GM19025 (cell line): ENCODE data around the gene SOBP.

ENCODE experiments used
- ATAC-seq: cut with Tn5 transposase; IDR thresholded peaks from one replicate; pipeline ENCODE4 v1.9.1; 2021; ENCODE audit warnings: mild to moderate bottlenecking, low read depth, moderate library complexity; ENCODE audit not compliant: unreplicated experiment

The SOBP gene

DNA sequence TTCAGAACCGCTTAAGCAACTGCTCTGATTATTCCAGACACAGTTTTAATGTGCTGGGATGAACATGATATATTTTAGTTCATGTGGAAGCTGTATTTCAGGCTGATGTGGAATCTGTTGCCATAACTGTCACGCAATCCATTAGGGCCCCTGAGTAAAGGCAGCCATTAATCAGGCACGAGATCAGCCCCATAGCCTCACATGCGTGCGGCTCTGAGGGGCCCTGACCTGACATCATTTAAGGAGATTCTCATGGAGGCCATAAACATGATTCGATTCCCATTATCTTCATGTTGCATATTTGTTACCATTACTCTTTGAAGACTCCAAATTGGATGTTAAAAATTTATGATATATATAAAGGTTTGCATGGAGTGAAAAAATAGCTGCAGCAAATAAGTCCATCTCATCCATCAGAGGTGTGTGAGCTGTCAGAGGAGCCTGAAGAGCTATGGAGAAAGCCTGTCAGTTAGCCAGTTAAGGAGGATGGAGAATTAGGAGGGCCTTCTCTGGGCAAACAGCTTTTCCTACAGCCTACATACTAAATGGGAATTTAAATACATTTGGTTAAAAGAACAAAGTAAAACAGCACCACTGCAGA is 89.6 kb downstream of the SOBP start:
- no peak for ATAC-seq

DNA sequence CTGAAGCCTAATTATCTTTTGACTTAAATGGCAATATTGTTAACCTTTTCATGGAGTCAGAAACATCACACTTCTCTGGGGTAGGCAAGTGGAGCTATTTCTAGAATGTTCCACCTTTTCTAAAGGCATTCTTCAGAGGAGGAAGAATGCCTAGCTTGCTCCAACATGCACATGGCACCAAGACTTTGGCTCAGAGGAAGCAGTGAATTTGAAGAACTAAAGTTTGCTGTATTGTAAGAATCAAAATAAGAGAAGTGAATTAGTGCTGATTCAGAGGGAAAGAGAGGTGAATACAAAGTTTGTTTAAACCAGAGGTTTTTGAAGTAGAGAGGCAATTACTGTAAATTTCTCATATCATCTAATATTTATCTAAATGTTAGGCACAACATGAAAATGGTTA is 92.2 kb downstream of the SOBP start:
- ATAC-seq, result no peak

DNA sequence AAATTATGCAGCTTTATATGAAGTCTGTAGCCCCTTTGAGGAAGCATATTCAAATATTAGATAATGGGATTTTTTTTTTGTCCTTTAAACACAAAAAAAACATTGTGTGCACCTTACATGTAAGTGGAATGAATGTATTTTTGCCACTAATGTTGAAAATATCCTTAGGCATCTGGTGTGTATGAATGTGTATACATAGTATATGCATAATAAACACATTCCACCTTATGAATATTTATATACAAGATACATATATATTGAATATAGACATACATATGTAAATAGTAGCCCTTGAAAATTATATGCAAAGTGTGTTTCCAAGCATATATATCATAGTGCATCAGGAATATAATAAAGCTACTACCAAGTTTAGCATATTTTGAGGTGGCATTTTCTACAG is 94.8 kb downstream of the SOBP start:
- no peak for ATAC-seq

DNA sequence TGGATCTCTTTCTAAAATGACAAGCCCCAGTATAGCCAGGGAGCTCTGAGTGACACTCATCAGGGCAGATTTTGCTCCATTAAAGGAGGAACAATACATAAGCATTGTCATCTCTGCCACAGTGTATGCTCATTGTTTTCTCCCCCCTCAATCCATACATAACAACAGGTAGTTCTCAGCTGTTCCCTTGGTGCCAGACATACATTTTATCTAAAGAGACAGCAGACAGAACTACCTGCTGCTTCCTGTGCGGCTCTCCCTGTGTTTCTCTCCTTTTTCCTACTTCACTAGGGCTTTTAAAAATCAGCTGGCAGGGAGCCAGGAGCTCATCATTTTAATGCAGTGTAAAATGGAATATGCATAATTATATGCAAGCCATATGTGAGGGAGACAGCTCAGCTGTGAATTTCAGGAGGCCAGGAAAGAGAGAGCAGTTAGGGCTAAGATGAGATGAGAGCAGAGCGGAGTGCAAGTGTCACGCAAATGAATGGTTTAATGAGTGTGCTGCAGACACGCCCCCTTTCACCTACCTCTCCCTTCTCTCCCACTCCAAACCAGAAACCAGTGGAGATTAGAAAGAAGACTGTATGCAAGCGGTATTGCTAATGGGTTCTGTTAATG is 96.0 kb downstream of the SOBP start:
- no peak for ATAC-seq

DNA sequence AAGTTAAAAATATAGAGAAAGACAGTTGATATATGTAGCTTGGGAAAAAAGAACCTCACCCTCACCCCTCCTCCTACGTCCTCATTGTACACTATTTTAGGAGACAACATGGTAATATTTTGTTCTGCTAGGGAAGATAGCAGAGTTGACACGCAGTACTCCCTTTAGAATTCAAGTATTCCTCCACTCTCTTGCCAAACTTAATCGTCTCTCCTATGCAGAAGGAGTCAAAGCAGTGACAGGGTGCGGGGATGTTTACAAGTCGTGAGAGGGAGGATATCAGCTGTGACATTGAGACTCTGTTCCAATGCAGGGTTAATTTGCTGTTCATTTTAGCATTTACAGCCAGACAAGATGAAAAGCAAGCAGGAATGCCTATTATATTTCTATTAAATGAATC is 97.5 kb downstream of the SOBP start:
- no peak for ATAC-seq

DNA sequence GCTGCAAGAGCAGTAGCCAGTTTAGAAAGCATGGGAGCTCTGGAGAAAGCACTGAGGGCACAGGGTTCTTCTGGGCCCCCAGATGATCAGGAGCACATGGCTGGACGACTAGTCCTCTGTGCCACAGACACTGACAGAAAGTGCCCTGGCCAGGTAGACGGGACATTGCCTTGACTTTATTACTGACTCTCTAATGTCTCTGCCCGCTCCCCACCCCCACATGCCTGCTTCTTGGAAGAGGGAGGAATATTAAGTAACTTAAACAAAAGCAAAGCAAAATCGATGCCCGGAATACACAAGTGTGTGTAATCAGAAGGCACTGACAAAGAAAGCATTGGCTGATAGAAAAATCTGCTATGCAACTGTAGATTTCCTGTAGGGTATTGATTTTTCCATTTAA is 99.3 kb downstream of the SOBP start:
- no peak for ATAC-seq

DNA sequence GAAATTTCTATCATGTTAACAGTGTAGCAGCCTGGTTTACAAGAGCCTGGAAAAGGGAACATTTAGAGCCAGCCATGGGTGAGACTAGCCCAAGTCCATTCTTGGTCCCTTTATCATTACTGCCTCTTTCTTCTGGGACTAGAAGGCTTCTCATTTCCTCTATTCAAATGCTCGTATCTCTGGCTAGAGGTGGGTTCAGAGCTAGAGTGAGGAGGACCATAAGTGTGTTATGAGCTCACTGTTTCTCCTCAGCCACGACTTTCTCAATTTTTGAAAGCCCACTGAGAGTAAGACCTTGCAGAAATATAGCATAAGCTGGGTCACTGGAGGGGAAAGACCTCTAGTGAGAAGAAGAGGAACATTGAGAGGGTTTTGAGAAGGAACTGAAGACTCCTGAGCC is 100.0 kb downstream of the SOBP start:
- ATAC-seq, result no peak

DNA sequence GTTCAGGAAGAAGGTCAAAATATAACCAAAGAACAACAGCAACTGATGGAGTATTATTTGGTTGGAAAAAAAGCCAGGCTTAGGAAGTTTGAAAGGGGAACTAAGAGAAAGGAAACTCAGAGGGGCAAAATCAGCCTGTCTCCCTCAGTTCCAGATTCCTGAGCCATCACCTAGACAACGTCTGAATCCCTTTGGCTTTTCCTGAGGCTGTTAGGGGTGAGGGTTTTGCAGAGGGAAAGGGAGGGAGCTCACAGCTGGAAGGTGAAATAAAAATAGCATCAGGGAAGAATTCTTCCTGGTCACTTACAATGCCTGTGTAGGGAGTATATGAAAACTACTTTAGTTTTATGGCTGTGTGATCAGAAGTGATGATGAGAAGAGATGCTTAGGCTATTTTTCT is 100.5 kb downstream of the SOBP start:
- ATAC-seq, result no peak

DNA sequence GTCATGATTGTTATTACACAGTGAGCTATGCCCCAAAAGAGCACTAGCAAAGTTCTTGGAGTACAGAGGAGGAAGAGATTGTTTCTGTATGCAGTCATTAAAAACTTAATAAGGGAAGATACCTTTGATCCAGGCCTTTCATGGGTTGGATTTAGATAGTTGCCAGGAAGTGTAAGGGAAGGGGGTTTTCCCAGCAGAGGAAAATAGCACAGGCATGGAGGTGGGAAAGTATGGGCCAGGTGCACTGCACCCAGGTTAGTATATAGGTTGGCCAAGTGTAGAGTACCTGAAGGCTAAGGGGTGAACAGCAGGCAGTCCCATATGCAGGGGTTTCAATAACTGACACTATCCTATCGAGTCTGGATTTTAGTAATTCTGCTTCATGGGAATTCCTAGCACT is 101.4 kb downstream of the SOBP start:
- no peak for ATAC-seq

DNA sequence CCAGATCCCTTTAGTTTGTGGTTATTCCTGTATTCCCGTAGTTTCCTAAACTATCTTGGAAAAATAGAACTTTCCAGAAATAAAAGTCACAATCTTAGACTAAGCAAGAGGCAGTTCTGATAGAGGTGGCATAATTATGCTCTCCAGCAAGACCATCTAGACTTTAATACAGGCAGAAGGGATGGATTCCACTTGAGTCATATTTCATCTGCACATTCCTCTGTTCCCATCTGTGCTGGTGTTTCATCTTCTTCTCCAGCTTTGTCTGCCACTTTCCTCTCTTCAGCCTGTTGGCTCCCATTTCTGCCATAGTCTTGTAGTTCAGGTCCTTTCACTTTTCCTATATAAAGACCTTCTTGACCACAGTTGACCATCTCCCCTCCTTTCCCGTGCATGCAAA is 102.9 kb downstream of the SOBP start:
- no peak for ATAC-seq

DNA sequence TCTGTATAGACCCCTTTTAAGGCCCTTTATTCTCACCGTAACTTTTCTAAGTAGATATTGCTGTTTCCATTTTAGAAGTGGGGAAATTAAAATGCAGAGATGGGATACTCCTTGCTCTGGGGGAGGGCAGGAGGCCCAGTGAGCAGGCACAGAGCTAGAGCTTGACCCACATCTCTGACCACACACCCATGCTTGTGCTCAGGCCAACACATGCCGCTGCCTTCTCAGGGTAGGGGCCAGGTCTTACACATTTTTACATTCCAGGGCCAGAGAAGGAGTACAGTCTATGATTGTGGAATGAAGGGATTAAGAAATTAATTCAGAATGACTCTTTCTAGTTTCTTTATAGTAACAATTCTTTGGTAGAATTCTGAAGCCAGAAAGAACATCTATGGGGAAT is 104.8 kb downstream of the SOBP start:
- no peak for ATAC-seq

DNA sequence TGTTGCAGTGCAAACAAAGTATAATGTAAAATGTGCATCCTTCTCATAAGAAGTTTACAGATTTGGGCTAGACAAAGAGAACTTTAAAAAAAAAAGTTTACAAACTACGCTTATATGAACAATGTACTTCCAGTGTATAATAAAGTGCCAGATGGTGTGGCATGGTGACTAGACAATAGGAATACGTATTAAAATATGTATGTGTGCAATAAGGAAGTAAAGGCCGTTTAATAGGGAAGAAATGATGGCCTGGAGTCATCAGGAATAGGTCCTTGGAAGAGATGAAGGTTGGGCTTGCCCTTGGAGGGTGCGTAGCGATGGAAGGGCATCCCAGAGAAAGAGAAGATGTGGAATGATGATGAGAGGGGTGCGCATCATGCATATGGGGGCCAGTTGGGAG is 108.2 kb downstream of the SOBP start:
- no peak for ATAC-seq

DNA sequence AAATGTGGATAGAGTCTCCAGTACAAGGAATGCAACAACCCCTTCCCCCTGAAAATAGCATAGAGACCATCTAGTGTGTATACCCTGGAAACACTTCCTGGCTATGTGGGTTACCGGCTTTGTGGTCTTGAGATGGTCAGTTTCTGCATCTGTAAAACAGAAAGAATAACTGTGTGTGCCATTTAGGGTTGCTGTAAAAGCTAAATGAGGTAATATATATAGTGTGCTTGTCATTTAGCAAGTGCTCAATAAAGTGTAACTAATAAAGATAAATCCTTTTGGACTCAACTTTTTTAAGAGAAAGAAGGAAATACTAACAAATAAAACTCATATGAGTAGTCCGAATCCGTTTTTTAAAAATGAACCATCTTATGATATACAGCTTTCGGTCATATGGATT is 109.1 kb downstream of the SOBP start:
- ATAC-seq, result no peak

DNA sequence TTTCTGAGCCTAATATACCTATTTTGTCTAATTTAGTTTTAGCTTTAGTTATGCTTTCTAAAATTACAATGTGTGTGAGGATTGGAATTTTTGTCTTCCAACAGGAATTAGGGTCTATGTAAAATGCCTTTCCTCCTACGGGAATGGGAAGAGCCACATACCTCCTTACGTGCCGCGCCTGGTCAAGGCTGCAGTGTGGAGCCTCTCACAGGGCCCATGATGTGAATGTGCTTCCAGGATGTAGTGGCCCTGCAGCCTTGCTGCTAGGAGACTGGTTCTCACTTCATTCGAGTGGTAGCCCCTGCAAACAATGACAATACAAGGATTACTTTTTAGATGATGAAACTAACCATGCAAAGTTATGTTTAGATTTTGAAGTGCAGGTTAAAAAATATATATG is 110.2 kb downstream of the SOBP start:
- ATAC-seq, result no peak

DNA sequence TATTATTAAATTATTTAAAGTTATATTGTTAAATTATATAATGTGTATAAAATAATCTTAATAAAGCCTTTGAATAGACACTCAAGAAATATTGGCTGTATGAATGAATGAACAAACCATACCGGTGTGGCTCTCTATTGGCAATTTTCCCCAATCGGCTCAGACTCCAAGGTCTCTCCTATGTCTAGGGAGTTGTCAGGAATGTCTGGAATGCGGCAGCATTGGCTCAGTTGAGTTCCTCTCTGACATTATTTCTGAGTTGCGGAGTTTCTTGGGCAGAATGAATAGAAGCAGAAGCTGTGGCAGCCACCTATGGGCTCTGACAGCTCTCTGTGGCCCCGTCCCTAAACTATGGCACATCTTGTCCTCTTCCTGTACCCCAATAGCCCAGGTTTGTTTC is 111.0 kb downstream of the SOBP start:
- no peak for ATAC-seq

DNA sequence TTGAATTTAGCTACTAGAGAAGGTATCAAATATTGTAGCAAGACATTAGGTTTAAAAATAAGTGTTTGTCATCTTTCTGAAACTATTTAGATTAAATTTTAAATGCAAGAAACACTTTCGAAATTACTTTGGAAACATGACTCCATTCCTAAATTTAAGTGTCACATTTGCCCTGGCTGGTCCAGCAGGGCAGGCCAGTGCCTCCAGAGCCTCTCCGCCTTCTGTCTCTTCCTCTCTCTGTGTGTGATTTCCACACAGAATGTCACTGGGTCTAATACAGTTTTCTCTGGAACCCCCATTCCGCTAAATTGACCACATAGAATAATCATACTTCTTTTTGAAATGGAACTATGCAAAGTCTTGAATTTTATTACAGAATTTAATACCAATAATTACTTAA is 111.5 kb downstream of the SOBP start:
- ATAC-seq, result no peak

DNA sequence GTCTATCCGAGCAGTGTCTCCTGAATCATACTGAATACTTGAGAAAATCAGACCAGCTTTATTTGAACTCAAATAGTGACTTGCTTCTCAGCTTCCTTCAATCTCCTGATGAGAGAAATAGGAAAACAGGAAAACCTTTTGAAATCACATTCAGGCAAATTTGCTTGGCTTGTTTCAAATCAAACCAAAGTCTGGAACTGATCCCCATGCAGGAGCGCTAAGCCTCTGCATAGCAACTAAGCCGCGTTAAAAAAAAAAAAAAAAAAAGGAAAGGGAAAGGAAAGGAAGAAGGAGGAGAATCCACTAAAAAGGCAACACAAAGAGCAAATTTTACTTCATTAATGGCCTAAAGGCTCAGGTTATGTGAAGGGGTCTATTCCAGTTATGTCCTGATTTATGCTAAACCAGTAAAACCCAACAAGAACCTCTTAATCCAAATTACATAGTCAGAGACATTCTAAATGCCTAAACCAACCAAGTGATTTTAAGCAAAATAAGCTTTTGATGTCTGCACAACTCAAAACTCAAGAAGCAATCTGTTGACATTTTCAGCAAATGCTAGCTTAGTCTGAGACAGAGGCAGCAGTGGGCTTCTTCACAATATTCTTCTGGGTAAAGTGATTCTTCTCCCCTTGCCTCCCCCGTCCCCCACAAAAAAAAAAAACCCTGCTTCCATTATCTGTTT is 112.5 kb downstream of the SOBP start:
- no peak for ATAC-seq

DNA sequence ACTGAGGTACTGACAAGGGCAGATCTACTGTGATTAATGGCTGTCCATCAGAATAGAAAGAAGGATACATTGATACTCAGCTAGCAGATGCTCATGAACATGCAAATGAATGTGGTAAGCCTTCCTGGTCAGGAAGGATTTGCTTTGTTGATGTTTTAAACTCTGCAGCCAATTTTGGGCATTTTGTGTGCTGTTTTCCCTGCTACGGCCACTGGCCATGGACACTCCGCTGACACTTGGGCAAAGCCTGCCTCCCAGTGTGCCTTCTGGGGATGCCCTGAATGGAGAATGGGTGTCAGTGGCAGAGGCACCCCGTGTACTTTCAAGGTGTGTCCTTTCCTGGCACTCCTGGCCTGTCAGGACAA is 113.1 kb downstream of the SOBP start:
- no peak for ATAC-seq

DNA sequence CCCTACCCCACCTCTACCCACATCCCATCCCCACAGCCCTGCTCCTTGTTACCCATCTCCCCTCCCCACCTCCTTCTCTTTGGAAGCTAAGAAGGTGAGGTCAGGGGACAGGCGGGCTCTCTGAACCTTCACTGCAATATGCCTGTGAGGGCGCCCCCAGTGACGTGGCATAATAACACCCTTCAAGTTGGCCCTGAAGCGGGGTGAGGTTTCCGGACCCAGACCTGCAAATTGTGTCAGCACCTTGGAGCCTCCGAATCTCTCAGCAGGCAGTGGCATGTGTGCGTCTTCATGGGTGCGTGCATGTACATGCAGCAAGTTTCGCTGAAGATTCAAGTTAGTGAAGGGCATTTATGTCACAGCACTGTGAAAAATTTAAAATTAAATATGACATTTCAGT is 114.6 kb downstream of the SOBP start:
- no peak for ATAC-seq

DNA sequence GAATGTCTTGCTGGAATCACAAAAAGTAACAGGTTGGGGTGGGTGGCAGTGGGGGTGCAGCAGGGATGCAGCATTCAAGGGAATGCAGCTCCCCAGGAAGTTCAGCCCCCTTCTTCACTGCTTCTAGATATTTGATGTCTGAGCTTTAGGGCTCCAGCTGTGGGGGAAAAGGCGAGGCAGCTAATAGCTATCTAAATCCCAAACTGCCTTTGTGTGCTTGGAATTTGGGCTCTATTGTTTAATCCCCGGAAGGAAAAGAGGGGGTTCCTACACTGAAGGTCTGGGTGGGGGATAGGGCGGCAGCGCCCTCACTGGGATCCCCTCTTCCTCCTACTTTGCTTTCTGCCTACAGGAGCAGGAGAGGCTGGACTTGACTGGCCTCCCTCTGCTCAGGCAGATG is 116.5 kb downstream of the SOBP start:
- ATAC-seq, result no peak

DNA sequence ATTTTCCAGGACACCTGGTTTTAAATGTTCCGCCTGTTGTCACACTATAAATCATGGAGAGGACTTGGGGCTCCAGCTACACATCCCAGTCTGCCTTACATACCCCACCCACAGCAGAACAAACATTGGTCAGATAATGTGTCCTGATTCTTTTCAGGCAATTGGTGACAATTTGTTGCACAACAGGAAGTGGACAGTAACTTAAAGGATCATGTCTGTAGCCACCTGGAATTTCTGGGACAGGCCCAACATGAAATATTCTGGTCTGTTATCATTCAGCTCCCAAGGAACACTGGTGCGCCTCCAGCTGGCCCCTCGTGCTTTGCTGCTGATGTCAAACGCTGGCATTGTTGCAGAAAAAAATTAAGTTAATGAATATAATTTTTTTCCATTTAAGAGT is 117.2 kb downstream of the SOBP start:
- ATAC-seq, result no peak

DNA sequence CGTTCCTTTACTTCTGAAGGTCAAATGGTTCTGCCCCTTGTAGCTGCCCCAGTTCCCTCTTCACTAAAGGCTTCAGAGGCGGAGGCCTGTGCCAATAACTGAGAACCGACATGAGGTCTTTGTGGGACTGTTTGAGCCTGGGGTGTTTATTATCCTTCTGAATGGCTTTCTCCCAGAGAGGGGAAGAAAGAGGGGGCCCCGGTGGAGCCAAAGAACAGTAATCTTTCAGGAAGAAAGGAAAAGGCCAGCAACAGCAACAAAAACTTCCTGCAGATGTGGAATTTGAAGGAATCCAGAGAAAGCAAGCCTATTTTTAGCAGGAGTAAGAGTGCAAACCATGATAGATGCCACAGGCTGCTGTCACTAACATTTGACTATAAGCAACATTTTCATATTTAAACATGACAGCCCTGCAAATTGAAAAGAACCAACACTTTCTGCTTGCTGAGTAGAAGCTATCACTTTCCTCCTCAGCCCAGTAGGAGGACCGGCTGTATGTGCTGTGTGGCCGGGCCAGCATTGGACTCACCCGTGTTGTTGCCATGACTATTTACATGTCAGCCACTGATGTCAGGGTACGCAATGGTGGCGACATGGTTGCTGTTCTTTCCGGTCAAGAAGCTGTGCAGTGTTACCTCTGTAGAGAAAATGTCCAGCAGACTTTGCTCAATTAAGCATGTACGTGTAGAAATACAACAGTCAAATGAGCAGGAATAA is 121.3 kb downstream of the SOBP start:
- ATAC-seq, result no peak
